Measurements from ENCODE around the gene MRPL34. TPM values are rescaled to one million over a fixed set of nuclear protein-coding genes. Genes with fewer than 3 reads are reported as not detected.
A peak's percentile ranks its signal among the peaks of the same experiment; 100 is the strongest.
"Not testable (repeated sequence)": the region's sequence is repeated elsewhere in the genome, so short reads cannot be mapped to it uniquely, and the experiment has no call there.

The MRPL34 gene
- total RNA-seq, 1 donor: 34.3 TPM

DNA sequence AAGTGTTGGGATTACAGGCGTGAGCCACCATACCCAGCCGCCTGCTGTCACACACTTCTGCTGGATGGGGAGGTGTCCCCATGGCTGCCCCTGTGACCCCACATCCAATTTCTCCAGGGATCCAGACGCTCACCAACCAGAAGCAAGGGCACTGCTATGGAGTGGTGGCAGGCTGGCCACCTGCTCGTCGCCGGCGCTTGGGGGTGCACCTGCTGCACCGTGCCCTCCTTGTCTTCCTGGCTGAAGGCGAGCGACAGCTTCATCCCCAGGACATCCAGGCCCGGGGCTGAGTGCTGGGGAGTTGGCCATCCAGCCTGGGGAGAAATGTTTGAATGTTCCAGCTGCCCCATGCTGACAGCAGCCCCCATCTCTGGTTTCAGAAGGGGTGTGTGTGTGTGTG, 19.4 kb upstream of the MRPL34 start:
- DNase-seq (ENCODE audit: low read depth): no peak
- H3K4me3 ChIP-seq (ENCODE audit: low read depth, low read length): no peak overlapping the region
- TF ChIP-seq CTCF (IDR thresholded peaks at IDR 0.05; ENCODE audit: insufficient read depth, low read length): no peak

DNA sequence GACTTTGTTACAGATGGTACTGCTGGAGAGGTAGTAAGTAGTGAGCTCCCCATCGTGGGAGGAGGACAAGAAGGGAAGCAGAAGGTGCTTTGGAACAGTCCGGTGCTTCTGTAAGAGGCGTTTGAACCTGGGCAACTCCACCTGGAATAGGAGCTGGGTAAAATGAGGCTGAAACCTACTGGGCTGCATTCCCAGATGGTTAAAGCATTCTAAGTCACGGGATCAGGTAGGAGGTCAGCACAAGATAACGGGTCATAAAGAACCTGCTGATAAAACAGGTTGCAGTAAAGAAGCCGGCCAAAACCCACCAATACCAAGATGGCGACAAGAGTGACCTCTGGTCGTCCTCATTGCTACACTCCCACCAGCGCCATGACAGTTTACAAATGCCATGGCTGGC, 18.9 kb upstream of the MRPL34 start:
- no peak overlapping the region for H3K4me3 ChIP-seq (ENCODE audit: low read depth, low read length)
- no peak for TF ChIP-seq CTCF (IDR thresholded peaks at IDR 0.05; ENCODE audit: insufficient read depth, low read length)
- DNase-seq (ENCODE audit: low read depth): no peak

GRCh38 chr19:17289489-17289888, 16.2 kb upstream of the MRPL34 start:
- H3K4me3 ChIP-seq (ENCODE audit: low read depth, low read length): no peak overlapping the region
- DNase-seq (ENCODE audit: low read depth): peak; percentile 91
- no peak for TF ChIP-seq CTCF (IDR thresholded peaks at IDR 0.05; ENCODE audit: insufficient read depth, low read length)

DNA sequence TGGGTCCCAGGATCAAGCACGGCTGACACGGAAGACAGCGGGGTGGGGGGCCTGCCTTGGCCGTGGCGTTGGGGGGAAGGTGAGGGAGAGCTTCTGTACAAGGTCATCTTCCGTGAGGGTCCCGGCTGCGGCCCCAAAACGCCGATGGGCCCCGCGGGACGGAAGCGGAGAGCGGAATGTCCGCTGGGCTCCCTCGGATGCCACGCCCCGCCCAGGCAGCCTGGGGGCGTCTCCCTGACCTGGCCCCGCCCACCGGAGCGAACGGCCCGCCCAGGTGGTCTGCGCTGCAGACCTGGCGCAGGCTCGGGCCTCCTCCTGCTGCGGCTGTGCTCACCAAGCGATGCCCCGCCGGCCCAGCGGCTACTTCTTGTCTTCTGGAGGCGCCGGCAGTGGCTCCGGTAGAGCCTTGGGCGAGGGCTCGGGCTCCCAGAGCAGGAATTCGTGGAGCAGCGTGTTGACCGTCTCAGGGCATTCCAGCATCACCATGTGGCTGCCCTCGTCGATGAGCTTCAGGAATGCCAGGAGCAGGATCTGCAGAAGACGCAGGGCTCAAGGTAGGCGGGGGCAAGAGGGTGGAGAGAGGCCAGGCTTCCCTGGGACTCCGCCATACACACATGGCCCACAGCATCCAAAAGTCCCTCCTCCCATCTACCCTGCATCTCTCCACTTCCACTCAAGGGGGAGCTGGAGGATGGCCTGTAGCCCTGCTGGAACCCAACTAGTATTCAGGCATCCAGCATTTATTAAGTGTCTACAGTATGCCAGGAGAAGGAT, 13.2 kb upstream of the MRPL34 start:
- peak; percentile 89 for DNase-seq (ENCODE audit: low read depth)
- TF ChIP-seq CTCF (IDR thresholded peaks at IDR 0.05; ENCODE audit: insufficient read depth, low read length): peak; percentile 90
- H3K4me3 ChIP-seq (ENCODE audit: low read depth, low read length): peak overlapping the region; percentile 67

- DNase-seq (ENCODE audit: low read depth): no peak
- TF ChIP-seq CTCF (IDR thresholded peaks at IDR 0.05; ENCODE audit: insufficient read depth, low read length): no peak
- no peak overlapping the region for H3K4me3 ChIP-seq (ENCODE audit: low read depth, low read length)
Measured at GRCh38 chr19:17293605-17294004, 12.1 kb upstream of the MRPL34 start.

DNA sequence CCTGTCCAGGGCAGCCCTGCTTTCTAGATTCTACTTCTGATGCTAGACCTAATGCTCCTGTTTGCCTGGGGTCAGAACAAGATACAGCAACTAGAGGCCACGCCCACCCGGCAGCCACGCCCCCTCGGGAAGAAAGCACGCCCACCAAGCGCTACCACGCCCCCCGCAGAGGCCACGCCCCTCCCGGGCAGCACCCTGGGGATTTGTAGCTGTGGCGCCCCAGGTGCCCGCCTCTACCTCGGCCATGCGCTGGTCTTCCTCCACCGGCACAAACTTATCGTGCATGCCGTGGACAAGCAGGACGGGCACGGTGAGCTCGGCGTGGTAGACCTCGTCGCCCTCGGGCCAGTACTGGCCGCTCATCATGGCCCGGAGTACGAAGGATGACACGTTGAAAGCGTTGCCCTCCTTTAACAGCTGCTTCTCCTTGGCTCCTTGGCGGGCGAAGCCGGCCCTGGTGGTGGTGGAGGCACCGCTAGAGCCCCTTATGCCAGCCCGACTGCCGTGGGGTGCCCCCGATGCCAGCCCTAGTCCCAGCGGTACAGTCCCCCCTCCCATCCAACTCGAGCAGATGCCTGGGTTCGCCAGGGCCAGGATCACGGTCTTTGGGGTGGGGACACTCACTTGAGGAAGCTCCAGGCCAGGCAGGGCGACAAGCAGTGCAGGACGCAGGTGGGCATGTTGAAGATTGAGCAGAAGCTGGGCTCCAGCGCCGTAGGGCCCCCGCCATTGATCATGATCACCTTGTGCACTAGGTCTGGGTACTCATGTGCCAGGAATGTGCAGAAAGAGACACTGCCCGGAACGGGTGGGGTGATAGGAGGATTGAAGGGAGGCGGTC, 11.4 kb upstream of the MRPL34 start:
- DNase-seq (ENCODE audit: low read depth): no peak
- no peak overlapping the region for H3K4me3 ChIP-seq (ENCODE audit: low read depth, low read length)
- TF ChIP-seq CTCF (IDR thresholded peaks at IDR 0.05; ENCODE audit: insufficient read depth, low read length): no peak

- H3K4me3 ChIP-seq (ENCODE audit: low read depth, low read length); DNase-seq (ENCODE audit: low read depth): not testable (repeated sequence)
Measured at GRCh38 chr19:17295551-17295950, 10.1 kb upstream of the MRPL34 start.

All from fibroblast of the aortic adventitia (primary cell).